Adrenal gland (tissue), 12 donors: Measurements from ENCODE around the gene FBXO2. TPM values are rescaled to one million over a fixed set of nuclear protein-coding genes. Genes with fewer than 3 reads are reported as not detected.
A peak's percentile ranks its signal among the peaks of the same experiment; 100 is the strongest.

Source experiments
- DNase-seq, 7 donors: peaks; one replicate each; pipeline ENCODE4 v3.0.0-alpha.2; 2019 to 2020
- H3K27ac ChIP-seq, 5 donors: fragments of 200-600 bp; sonication (generic) in 4 of 5; 1 replicate in 3 of 5; 2 replicates in 2 of 5; pipeline versions ENCODE4 v1.5.1 to v1.8.0; 2016 to 2020; ENCODE audit warnings: mild to moderate bottlenecking in 1 of 5
- H3K27me3 ChIP-seq: fragments of 200-600 bp; 2 replicates; pipeline ENCODE4 v1.8.0; 2021
- H3K36me3 ChIP-seq, 2 donors: fragments of 200-600 bp; replicated peaks in 1 of 2; 1 replicate in 1 of 2; 2 replicates in 1 of 2; pipeline versions ENCODE4 v1.5.1 to v1.8.0; 2018 to 2022
- H3K4me1 ChIP-seq, 2 donors: fragments of 200-600 bp; replicated peaks in 1 of 2; 1 replicate in 1 of 2; 2 replicates in 1 of 2; pipeline versions ENCODE4 v1.5.1 to v1.8.0; 2018 to 2021
- H3K4me3 ChIP-seq, 4 donors: fragments of 200-600 bp; sonication (generic) in 3 of 4; one replicate each; pipeline ENCODE4 v1.5.1; 2016 to 2018
- H3K9me3 ChIP-seq, 3 donors: fragments of 200-600 bp; sonication (generic) in 1 of 3; replicated peaks in 1 of 3; 1 replicate in 2 of 3; 2 replicates in 1 of 3; pipeline versions ENCODE4 v1.5.1 to v1.8.0; 2016 to 2021
- POLR2A ChIP-seq, 2 donors: fragments of 450-650 bp; IDR thresholded peaks; one replicate each; pipeline ENCODE4 v1.6.1; 2017; ENCODE audit warnings: antibody characterized with exemption in 2 of 2, mild to moderate bottlenecking in 2 of 2, moderate library complexity in 1 of 2
- WGBS, 4 donors: extraction: QIAGEN DNeasy Blood & Tissue Kit in 2 of 4; methylation state at CpG; one replicate each; pipeline versions ENCODE4 v1.1.5 to v1.1.7; 2013 to 2017; 5-methylcytosine and 5-hydroxymethylcytosine counted together
- intact Hi-C, 2 donors: fragments of 100-400 bp; cut with DNase I; formaldehyde crosslinking; loops; one replicate each; pipeline versions ENCODE4 v1.14.1 to v1.15.0; 2022 to 2023
- polyA plus RNA-seq, 3 donors: library from polyadenylated mRNA; stranded (reverse); fragments of 200-250 nt in 2 of 3; fragments of 350-450 nt in 1 of 3; fragmentation: Illumina TruSeq in 1 of 3; extraction: RNeasy Lipid Tissue Mini Kit (QIAGEN cat#74804) in 1 of 3; gene quantifications; one replicate each; pipeline ENCODE4 v1.2.3, GENCODE V29; 2013 to 2014
- total RNA-seq, 9 donors: library from RNA; depleted of rRNA in 4 of 9; stranded (reverse); fragments of >200 nt in 4 of 9; fragments of 120-200 nt in 1 of 9; fragmentation: NEBNext Ultra II Directional in 1 of 9; extraction: Animal tissue kit (Norgen Biotek cat#: 25700) in 1 of 9; gene quantifications; one replicate each; pipeline versions ENCODE4 v1.1.0 to v1.2.4, GENCODE V29; 2013 to 2023
- TF ChIP-seq, protein P1 (sequence below), 6 experiments: fragments of 450-650 bp in 4 of 6; fragments of 200-600 bp in 2 of 6; sonication (generic) in 1 of 6; IDR thresholded peaks; 1 replicate in 5 of 6; 2 replicates in 1 of 6; pipeline versions ENCODE4 v1.5.1 to v1.8.0; 2016 to 2021; ENCODE audit warnings: antibody characterized with exemption in 6 of 6, mild to moderate bottlenecking in 2 of 6, moderate library complexity in 1 of 6
- donor health status: healthy with polysubstance abuse.
- donor health status: Bipolar disorder and iron deficiency.
- donor health status: DM: yes; HTN: yes; CAD: no.
- donor health status: DM: no; HTN: no; CAD: no.
- donor health status: DM: no; HTN: no; CAD: no.
- donor health status: DM: yes; HTN: yes; CAD: no.

FBXO2 gene
- total and polyA plus RNA-seq, 12 donors = 2.5 to 86.6 (median 30.2) TPM

DNA sequence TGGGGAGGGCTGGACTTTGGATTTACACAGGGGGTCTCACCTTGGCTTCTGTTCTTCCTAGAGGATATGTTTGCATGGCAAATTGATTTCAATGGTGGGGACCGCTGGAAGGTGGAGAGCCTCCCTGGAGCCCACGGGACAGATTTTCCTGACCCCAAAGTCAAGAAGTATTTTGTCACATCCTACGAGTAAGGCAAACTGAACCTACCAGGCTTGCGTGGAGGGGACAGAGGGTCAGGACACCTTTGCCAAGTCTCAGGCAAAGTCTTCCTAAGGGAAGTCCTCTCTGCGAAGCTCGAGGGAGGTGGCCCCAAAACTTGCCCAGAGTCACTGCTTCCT is 16.9 kb upstream of the FBXO2 start:
- peaks cover 0 to 35% of the 10 kb centered on the region in 2 donors for H3K36me3 ChIP-seq
- WGBS, 4 donors = 84 to 98% (median 90%) methylated on average over 6 of the region's 6 CpGs
- intact Hi-C loops = no loop called here

DNA sequence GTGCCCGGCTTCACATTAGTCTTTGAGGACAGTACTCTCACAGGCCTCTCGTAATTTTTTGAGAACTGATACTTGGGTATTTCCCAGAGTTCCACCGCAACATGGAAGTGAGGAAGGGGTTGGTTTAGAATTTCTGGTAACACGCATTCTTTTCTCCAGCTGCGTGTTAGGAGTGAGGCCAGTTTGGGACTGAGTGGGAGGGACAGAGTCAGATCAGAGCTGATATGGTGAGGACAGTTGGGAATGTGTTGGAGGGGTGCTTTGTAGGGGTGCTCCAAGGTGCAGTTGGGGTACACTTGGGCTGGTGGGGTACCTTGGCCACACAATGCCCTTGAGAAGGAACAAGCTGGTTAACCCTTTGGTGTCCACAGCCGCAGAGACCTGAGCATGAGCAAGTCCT is 16.5 kb upstream of the FBXO2 start:
- Histone ChIP-seq H3K27ac (no peak overlapping the region), H3K4me3 (no peak overlapping the region), H3K4me1 (no peaks in the 10 kb centered on the region), H3K9me3 (no peaks in the 10 kb centered on the region), H3K36me3 (peaks cover 0 to 31% of the 10 kb centered on the region in 2 donors), H3K27me3 (no peaks in the 10 kb centered on the region)
- 66 to 71% (median 69%) methylated on average over 6 of the region's 6 CpGs for WGBS, 4 donors
- no peak for TF ChIP-seq POLR2A (IDR thresholded peaks at IDR 0.05)
- TF ChIP-seq, protein P1, sequence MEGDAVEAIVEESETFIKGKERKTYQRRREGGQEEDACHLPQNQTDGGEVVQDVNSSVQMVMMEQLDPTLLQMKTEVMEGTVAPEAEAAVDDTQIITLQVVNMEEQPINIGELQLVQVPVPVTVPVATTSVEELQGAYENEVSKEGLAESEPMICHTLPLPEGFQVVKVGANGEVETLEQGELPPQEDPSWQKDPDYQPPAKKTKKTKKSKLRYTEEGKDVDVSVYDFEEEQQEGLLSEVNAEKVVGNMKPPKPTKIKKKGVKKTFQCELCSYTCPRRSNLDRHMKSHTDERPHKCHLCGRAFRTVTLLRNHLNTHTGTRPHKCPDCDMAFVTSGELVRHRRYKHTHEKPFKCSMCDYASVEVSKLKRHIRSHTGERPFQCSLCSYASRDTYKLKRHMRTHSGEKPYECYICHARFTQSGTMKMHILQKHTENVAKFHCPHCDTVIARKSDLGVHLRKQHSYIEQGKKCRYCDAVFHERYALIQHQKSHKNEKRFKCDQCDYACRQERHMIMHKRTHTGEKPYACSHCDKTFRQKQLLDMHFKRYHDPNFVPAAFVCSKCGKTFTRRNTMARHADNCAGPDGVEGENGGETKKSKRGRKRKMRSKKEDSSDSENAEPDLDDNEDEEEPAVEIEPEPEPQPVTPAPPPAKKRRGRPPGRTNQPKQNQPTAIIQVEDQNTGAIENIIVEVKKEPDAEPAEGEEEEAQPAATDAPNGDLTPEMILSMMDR (IDR thresholded peaks at IDR 0.05) = no peak
- intact Hi-C loops = no loop called here
- no peak for DNase-seq

More for the DNA sequence above, 16.9 kb upstream of the FBXO2 start:
- H3K27me3 ChIP-seq = no peaks in the 10 kb centered on the region
- H3K9me3 ChIP-seq = no peaks in the 10 kb centered on the region
- DNase-seq = no peak
- H3K27ac ChIP-seq = no peak overlapping the region
- no peak overlapping the region for H3K4me3 ChIP-seq
- no peaks in the 10 kb centered on the region for H3K4me1 ChIP-seq
- TF ChIP-seq, protein P1 (IDR thresholded peaks at IDR 0.05) = no peak
- TF ChIP-seq POLR2A (IDR thresholded peaks at IDR 0.05) = no peak

DNA sequence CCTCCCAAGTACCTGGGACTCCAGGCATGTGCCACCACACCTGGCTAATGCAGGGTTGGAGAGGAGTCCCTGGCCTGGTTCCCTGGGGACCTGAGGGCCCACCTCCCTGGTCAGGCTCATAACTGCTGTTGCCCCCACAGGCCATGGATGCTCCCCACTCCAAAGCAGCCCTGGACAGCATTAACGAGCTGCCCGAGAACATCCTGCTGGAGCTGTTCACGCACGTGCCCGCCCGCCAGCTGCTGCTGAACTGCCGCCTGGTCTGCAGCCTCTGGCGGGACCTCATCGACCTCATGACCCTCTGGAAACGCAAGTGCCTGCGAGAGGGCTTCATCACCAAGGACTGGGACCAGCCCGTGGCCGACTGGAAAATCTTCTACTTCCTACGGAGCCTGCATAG is 14.3 kb upstream of the FBXO2 start:
- no peak overlapping the region for H3K27ac ChIP-seq
- H3K4me3 ChIP-seq = no peak overlapping the region
- peaks cover 0 to 9% of the 10 kb centered on the region in 2 donors for H3K36me3 ChIP-seq
- intact Hi-C loops = no loop called here
- no peak for TF ChIP-seq POLR2A (IDR thresholded peaks at IDR 0.05)
- TF ChIP-seq, protein P1 (IDR thresholded peaks at IDR 0.05) = no peak
- DNase-seq = no peak
- WGBS, 4 donors = 89 to 95% (median 94%) methylated on average over 13 to 14 of the region's 14 CpGs; no CpG with 5 or more reads in 1 of the 4 donors
- H3K27me3 ChIP-seq = no peaks in the 10 kb centered on the region
- no peaks in the 10 kb centered on the region for H3K4me1 ChIP-seq
- no peaks in the 10 kb centered on the region for H3K9me3 ChIP-seq

DNA sequence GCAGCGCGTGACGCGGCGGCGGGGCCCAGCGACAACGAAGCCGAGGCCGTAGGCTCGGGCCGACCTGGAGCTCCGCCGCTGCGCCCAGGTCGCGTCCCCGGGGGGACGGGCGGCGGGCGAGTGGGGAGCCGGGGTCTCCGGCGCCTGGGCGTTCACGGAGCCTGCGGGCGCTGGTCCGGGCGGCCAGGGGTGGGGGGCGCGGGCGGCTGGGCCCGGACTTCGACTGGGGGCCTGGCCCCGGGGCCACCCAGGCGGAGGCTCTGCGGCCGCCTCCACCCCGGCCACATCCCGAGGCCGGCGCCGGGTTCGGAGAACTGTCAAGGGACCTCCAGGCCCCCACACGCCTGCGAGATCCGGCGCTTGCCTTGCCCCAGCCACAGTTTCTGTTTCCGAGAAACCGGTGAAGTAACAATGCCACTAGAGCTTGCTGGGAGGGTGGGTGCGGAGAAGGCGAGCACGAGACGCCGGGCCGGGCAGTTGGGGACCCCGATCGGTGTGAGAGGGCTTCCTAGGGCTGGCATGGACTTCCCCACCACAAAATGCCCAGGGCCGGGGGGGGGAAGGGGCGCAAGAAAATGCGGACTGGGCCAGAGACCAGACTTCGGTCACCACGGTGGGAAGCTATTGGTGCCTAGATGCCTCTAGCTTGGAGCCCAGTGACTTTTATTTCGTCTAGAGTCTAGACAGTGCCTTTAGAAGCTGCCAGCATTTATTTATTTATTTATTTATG is 10.3 kb upstream of the FBXO2 start:
- intact Hi-C loops = loop anchor here in 1 of 2 donors (5.0 kb wide), 1 partner anchor 53 kb away; no protein-coding TSS in a partner anchor
- H3K9me3 ChIP-seq = no peaks in the 10 kb centered on the region
- TF ChIP-seq, protein P1 (IDR thresholded peaks at IDR 0.05) = no peak
- peak in 1 of 2 donors; percentile 39 for TF ChIP-seq POLR2A (IDR thresholded peaks at IDR 0.05)
- peak overlapping the region in 3 of 4 donors; percentile 11 to 88 (median 43) for H3K4me3 ChIP-seq
- no peaks in the 10 kb centered on the region for H3K4me1 ChIP-seq
- peak in 4 of 7 donors; percentile 47 to 70 (median 53) for DNase-seq
- WGBS, 4 donors = 0 to 6% (median 2%) methylated on average over 12 to 66 of the region's 66 CpGs
- peaks cover 0 to 11% of the 10 kb centered on the region in 2 donors for H3K36me3 ChIP-seq
- H3K27ac ChIP-seq = peak overlapping the region; percentile 26 to 89 (median 78)
- H3K27me3 ChIP-seq = no peaks in the 10 kb centered on the region
